Esophagus muscularis mucosa (tissue), 4 donors: ENCODE measurements around the gene TUBB3. TPM values are rescaled to one million over a fixed set of nuclear protein-coding genes. Genes with fewer than 3 reads are reported as not detected.

Experiments
- DNase-seq: peaks from one replicate; pipeline ENCODE4 v3.0.0-alpha.2; 2017; ENCODE audit errors: extremely low spot score
- H3K27ac ChIP-seq, 4 donors: fragments of 200-600 bp; sonication (generic); replicated peaks in 1 of 4; 1 replicate in 3 of 4; 2 replicates in 1 of 4; pipeline ENCODE4 v1.5.1; 2016 to 2019; ENCODE audit warnings: mild to moderate bottlenecking in 1 of 4
- H3K27me3 ChIP-seq, 4 donors: fragments of 200-600 bp; sonication (generic); one replicate each; pipeline versions ENCODE4 v1.5.1 to v1.6.0; 2016 to 2019
- H3K36me3 ChIP-seq, 4 donors: fragments of 200-600 bp; sonication (generic); one replicate each; pipeline ENCODE4 v1.5.1; 2016 to 2019
- H3K4me1 ChIP-seq, 4 donors: fragments of 200-600 bp; sonication (generic); one replicate each; pipeline ENCODE4 v1.5.1; 2016 to 2019
- H3K4me3 ChIP-seq, 4 donors: fragments of 200-600 bp; sonication (generic); 1 replicate in 2 of 4; 2 replicates in 2 of 4; pipeline ENCODE4 v1.5.1; 2016 to 2019; ENCODE audit warnings: mild to moderate bottlenecking in 4 of 4, moderate library complexity in 1 of 4
- H3K9me3 ChIP-seq, 4 donors: fragments of 200-600 bp; sonication (generic); 1 replicate in 3 of 4; 2 replicates in 1 of 4; pipeline ENCODE4 v1.5.1; 2016 to 2019
- EP300 ChIP-seq: sonication (generic); formaldehyde crosslinking; IDR thresholded peaks from one replicate; pipeline ENCODE4 v1.6.1; 2017; ENCODE audit warnings: antibody characterized with exemption
- POLR2A ChIP-seq: fragments of 450-650 bp; IDR thresholded peaks from one replicate; pipeline ENCODE4 v1.6.1; 2017; ENCODE audit warnings: antibody characterized with exemption, moderate library complexity, mild to moderate bottlenecking, low read depth
- POLR2AphosphoS5 ChIP-seq, 2 donors: sonication (generic); formaldehyde crosslinking; IDR thresholded peaks; one replicate each; pipeline ENCODE4 v1.6.1; 2017; ENCODE audit warnings: antibody characterized with exemption in 2 of 2
- WGBS: methylation state at CpG from one replicate; pipeline ENCODE4 v1.1.5; 2018; 5-methylcytosine and 5-hydroxymethylcytosine counted together
- intact Hi-C: fragments of 100-400 bp; cut with DNase I; formaldehyde crosslinking; loops from one replicate; pipeline ENCODE4 v1.15.1; 2023
- total RNA-seq, 4 donors: library from RNA; depleted of rRNA; stranded (reverse); fragments of >200 nt; gene quantifications; one replicate each; pipeline versions ENCODE4 v1.1.0 to v1.2.1, GENCODE V29; 2016
- TF ChIP-seq, protein P1 (sequence below), 3 experiments: fragments of 200-600 bp in 2 of 3; fragments of 450-650 bp in 1 of 3; sonication (generic) in 2 of 3; IDR thresholded peaks; one replicate each; pipeline ENCODE4 v1.5.1; 2017 to 2019; ENCODE audit warnings: antibody characterized with exemption in 3 of 3, mild to moderate bottlenecking in 2 of 3, moderate library complexity in 1 of 3

The TUBB3 gene
- total RNA-seq, 4 donors from 2014 or later: 2.5 to 19.5 (median 12.9) TPM

DNA sequence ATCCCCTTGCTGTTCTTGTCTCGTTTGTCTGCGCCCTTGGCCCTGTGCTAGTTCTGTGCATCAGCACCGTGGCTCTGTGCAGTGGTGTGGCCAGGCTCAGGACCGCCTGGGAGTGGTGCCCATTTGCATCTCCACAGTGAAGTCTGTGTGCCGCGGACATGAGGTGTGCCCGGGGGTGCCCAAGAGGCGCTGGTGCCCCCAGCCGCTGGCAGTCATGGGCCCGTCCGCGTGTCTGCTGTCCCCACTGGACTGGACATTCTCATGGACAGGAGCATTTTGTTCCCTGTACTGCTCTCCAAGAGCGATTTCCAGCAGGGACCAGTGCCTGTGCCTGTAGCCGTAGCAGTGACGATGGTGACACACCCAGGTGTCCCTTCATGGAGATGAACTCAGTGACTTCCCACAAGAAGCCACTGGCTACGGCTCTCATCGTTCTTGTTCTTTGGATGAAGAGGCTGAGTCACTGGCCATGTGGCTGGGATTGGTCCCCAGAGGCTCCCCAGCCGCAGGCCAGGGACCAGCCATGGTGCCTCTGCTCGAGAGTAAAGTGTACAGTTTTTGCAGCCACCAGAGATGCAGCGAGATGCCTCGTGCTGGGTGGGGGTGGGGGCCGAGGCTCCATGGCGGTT lies 17.5 kb upstream of the TUBB3 start:
- TF ChIP-seq POLR2AphosphoS5 (IDR thresholded peaks at IDR 0.05) (no peak), POLR2A (no peak), EP300 (no peak)
- TF ChIP-seq, protein P1, sequence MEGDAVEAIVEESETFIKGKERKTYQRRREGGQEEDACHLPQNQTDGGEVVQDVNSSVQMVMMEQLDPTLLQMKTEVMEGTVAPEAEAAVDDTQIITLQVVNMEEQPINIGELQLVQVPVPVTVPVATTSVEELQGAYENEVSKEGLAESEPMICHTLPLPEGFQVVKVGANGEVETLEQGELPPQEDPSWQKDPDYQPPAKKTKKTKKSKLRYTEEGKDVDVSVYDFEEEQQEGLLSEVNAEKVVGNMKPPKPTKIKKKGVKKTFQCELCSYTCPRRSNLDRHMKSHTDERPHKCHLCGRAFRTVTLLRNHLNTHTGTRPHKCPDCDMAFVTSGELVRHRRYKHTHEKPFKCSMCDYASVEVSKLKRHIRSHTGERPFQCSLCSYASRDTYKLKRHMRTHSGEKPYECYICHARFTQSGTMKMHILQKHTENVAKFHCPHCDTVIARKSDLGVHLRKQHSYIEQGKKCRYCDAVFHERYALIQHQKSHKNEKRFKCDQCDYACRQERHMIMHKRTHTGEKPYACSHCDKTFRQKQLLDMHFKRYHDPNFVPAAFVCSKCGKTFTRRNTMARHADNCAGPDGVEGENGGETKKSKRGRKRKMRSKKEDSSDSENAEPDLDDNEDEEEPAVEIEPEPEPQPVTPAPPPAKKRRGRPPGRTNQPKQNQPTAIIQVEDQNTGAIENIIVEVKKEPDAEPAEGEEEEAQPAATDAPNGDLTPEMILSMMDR (IDR thresholded peaks at IDR 0.05): no peak
- Histone ChIP-seq H3K27me3 (no peaks in the 10 kb centered on the region), H3K4me3 (no peak overlapping the region), H3K36me3 (peaks cover 49 to 85% (median 80%) of the 10 kb centered on the region in 4 donors), H3K9me3 (no peaks in the 10 kb centered on the region), H3K27ac (no peak overlapping the region), H3K4me1 (peaks cover 9 to 11% (median 10%) of the 10 kb centered on the region in 4 donors)
- no peak for DNase-seq
- intact Hi-C loops: no loop called here
- WGBS: 88% methylated on average over 11 of the region's 23 CpGs

DNA sequence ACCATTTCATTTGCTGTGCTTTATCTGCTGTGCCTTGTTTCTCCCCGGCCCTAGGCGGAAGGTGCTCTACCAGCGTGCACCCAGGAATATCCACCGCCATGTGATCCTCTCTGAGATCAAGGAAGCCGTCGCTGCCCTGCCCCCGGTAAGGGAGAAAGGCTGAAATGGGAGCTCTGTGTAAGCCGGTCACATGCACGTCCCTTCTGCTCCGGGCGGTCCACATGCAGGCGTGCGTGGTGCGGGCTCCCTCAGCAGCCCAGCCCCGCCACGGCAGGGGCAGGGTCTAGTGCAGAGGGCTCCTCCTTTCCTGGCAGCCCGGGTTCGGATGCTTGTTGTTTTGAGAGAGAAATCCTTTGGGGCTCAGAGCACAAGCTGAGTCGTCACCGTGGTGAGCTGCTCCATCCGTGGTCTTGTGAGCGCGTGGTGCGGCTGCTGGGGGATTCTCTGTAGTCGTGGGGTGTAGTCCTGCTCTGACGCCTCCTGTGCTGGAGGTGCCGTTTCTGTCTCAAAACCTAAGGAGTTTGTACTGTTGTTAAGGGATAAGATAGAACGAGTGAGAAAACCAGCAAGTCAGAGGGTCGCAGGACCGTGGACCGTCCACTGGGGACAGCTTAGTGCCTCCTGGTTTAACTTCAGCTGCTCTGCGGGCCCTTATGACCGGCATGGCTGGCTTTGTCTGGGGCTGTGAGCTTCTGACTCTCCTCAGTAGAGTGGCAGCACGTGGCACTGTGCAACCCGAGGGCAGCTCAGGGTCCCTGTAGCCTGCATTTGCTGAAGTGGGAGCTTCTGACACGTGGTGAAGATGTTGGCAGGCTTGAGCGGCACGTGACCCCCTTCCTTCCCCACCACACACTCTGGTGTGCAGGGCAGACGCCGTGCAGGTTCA lies 16.8 kb upstream of the TUBB3 start:
- H3K9me3 ChIP-seq: no peaks in the 10 kb centered on the region
- intact Hi-C loops: no loop called here
- H3K4me1 ChIP-seq: peaks cover 9 to 12% (median 11%) of the 10 kb centered on the region in 4 donors
- no peak overlapping the region for H3K4me3 ChIP-seq
- DNase-seq: no peak
- no peak overlapping the region for H3K27ac ChIP-seq
- TF ChIP-seq POLR2A (no peak), EP300 (no peak)
- TF ChIP-seq, protein P1 (IDR thresholded peaks at IDR 0.05): no peak
- peaks cover 43 to 86% (median 81%) of the 10 kb centered on the region in 4 donors for H3K36me3 ChIP-seq
- WGBS: 92% methylated on average over 27 of the region's 40 CpGs
- no peaks in the 10 kb centered on the region for H3K27me3 ChIP-seq

DNA sequence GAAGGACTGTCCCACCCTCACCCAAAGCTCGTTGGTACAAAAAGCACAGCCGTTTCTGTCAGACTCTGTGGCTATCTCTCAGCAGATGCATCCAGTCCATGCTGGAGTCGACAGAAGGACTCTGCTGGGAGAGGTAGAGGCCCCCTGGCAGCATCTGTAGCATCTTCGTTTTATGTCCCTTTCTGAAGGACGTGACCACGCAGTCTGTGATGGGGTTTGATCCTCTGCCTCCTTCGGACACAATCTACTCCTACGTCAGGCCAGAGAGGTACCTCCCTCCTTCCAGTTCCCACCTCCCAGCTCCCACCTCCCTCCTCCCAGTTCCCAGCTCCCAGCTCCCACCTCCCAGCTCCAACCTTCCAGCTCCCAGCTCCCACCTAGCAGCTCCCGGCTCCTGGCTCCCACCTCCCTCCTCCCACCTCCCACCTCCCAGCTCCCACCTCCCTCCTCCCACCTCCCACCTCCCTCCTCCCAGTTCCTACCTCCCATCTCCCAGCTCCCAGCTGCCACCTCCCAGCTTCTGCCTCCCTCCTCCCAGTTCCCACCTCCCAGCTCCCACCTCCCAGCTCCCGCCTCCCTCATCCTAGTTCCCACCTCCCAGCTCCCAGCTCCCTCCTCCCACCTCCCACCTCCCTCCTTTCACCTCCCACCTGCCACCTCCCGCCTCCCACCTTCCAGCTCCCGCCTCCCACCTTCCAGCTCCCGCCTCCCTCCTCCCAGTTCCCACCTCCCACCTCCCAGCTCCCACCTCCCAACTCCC lies 15.9 kb upstream of the TUBB3 start:
- TF ChIP-seq POLR2A (no peak), POLR2AphosphoS5 (IDR thresholded peaks at IDR 0.05) (no peak), EP300 (no peak)
- TF ChIP-seq, protein P1 (IDR thresholded peaks at IDR 0.05): no peak
- Histone ChIP-seq H3K4me1 (peaks cover 9 to 12% (median 11%) of the 10 kb centered on the region in 4 donors), H3K9me3 (no peaks in the 10 kb centered on the region), H3K36me3 (peaks cover 43 to 94% (median 88%) of the 10 kb centered on the region in 4 donors), H3K27ac (no peak overlapping the region), H3K4me3 (no peak overlapping the region), H3K27me3 (no peaks in the 10 kb centered on the region)
- intact Hi-C loops: no loop called here
- DNase-seq: no peak
- WGBS: 94% methylated on average over 13 of the region's 13 CpGs

DNA sequence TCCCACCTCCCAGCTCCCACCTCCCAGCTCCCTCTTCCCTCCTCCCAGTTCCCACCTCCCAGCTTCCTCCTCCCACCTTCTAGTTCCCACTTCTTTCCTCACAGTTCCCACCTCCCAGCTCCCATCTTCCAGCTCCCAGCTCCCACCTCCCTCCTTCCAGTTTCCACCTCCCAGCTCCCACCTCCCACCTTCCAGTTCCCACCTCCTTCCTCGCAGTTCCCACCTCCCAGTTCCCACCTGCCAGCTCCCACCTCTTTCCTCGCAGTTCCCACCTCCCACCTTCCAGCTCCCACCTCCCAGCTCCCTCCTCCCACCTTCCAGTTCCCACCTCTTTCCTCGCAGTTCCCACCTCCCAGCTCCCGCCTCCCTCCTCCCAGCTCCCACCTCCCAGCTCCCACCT lies 14.9 kb upstream of the TUBB3 start:
- intact Hi-C loops: no loop called here
- WGBS: 95% methylated on average over 4 of the region's 4 CpGs
- Histone ChIP-seq H3K9me3 (no peaks in the 10 kb centered on the region), H3K36me3 (peaks cover 36 to 95% (median 91%) of the 10 kb centered on the region in 4 donors), H3K27me3 (no peaks in the 10 kb centered on the region), H3K27ac (no peak overlapping the region), H3K4me3 (no peak overlapping the region), H3K4me1 (peaks cover 9 to 12% (median 11%) of the 10 kb centered on the region in 4 donors)
- TF ChIP-seq POLR2A (no peak), POLR2AphosphoS5 (IDR thresholded peaks at IDR 0.05) (no peak), EP300 (no peak)
- TF ChIP-seq, protein P1 (IDR thresholded peaks at IDR 0.05): no peak
- DNase-seq: no peak
